ENCODE measurements around the gene KAT7.

KAT7 gene

DNA sequence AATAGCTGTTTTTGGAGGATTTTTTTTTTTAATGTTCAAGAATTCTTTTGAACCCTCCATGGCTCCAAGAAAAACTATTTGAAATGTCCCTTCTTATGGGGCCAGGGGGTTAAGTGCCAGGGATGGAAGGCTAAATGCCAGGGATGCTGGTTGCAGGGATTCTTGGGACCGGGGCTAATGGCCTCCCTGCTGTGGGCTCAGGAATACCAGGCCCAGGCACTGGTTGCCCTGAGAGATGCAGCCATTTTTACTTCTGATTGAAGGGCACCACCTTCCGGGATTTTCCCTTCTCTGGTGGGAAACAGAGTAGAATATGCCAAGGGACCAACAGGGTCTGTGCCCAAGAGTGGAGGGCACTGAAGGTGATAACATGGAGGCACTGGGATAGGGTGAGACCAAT is 10.9 kb upstream of the KAT7 start:
- Histone ChIP-seq H3K27me3 (ENCODE audit: control insufficient read depth, insufficient read depth, low read length) (no peaks in the 10 kb centered on the region), H2AFZ (no peak overlapping the region), H3K27ac (no peak overlapping the region), H3K9ac (no peak overlapping the region), H3K4me3 (ENCODE audit: low read depth, low read length) (no peak overlapping the region), H3K9me3 (ENCODE audit: control insufficient read depth, low read length) (no peaks in the 10 kb centered on the region), H3K36me3 (ENCODE audit: control insufficient read depth, insufficient read depth, low read length) (no peaks in the 10 kb centered on the region), H3K4me2 (ENCODE audit: low read length) (no peak overlapping the region), H3K4me1 (no peaks in the 10 kb centered on the region), H3K79me2 (no peaks in the 10 kb centered on the region)
- TF ChIP-seq, protein P1, sequence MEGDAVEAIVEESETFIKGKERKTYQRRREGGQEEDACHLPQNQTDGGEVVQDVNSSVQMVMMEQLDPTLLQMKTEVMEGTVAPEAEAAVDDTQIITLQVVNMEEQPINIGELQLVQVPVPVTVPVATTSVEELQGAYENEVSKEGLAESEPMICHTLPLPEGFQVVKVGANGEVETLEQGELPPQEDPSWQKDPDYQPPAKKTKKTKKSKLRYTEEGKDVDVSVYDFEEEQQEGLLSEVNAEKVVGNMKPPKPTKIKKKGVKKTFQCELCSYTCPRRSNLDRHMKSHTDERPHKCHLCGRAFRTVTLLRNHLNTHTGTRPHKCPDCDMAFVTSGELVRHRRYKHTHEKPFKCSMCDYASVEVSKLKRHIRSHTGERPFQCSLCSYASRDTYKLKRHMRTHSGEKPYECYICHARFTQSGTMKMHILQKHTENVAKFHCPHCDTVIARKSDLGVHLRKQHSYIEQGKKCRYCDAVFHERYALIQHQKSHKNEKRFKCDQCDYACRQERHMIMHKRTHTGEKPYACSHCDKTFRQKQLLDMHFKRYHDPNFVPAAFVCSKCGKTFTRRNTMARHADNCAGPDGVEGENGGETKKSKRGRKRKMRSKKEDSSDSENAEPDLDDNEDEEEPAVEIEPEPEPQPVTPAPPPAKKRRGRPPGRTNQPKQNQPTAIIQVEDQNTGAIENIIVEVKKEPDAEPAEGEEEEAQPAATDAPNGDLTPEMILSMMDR (IDR thresholded peaks at IDR 0.05), result no peak

DNA sequence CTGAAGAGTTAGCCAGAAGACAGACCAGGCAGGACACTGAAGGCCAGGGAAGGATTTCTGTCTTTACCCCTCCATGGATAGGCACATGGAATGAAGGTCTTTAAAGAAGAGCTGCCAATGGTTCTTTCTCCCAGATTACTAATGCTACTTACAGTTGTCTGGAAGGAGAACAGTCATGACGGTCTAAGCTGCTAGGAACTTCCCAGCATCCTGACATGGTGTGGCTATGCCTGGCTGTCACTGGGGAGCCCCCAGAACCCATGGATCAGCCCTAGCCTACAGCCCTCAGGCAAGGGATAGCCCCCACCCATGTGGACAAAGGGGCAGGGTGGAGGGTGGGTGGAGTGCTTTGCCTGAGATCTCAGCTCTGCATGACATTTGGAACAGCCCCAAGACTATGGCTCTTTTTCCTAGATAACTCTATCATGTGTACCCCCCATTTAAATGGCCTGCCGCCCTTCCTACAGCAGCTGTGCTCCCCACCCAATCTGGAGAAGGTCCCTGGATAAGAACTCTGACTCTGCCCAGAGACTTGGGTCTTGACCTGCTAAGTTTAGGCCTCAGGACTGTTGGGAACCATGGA is 9.2 kb upstream of the KAT7 start:
- no peak overlapping the region for H3K4me2 ChIP-seq (ENCODE audit: low read length)

DNA sequence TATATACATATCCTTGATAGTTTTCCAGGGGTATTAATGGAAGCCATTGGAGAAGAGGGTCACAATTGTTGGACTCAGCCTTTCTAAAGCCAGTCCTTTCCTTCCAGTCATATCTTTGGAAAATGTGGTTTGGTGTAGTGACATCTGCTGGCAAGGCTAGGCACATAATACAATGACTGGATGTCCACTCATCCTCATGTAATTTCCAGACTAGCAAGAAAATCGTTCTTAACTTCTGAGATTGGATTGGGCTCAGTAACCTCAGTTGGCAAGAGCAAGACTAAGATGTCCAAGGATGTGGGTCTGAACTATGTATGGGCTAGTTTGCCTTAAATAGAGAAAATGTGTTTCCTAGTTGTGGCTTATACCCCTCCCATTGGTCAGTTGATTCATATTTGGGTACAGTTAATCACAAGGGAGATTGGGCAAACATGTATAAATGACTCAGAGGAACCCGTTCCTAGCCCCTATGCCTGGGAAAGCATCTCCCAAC is 8.7 kb upstream of the KAT7 start:
- H3K27me3 ChIP-seq (ENCODE audit: control insufficient read depth, insufficient read depth, low read length), result no peaks in the 10 kb centered on the region
- H3K4me3 ChIP-seq (ENCODE audit: low read depth, low read length), result no peak overlapping the region
- H3K4me2 ChIP-seq (ENCODE audit: low read length), result no peak overlapping the region
- TF ChIP-seq, protein P1 (IDR thresholded peaks at IDR 0.05), result peak; percentile 76
- H3K9ac ChIP-seq, result no peak overlapping the region
- no peak overlapping the region for H2AFZ ChIP-seq
- H3K79me2 ChIP-seq, result no peaks in the 10 kb centered on the region
- H3K36me3 ChIP-seq (ENCODE audit: control insufficient read depth, insufficient read depth, low read length), result no peaks in the 10 kb centered on the region
- no peak overlapping the region for H3K27ac ChIP-seq
- H3K4me1 ChIP-seq, result no peaks in the 10 kb centered on the region
- no peaks in the 10 kb centered on the region for H3K9me3 ChIP-seq (ENCODE audit: control insufficient read depth, low read length)

More for the DNA sequence above, 9.2 kb upstream of the KAT7 start:
- no peaks in the 10 kb centered on the region for H3K27me3 ChIP-seq (ENCODE audit: control insufficient read depth, insufficient read depth, low read length)
- H3K4me1 ChIP-seq, result no peaks in the 10 kb centered on the region
- TF ChIP-seq, protein P1 (IDR thresholded peaks at IDR 0.05), result no peak
- no peak overlapping the region for H2AFZ ChIP-seq
- H3K79me2 ChIP-seq, result no peaks in the 10 kb centered on the region
- H3K36me3 ChIP-seq (ENCODE audit: control insufficient read depth, insufficient read depth, low read length), result no peaks in the 10 kb centered on the region
- no peak overlapping the region for H3K27ac ChIP-seq
- no peaks in the 10 kb centered on the region for H3K9me3 ChIP-seq (ENCODE audit: control insufficient read depth, low read length)
- no peak overlapping the region for H3K9ac ChIP-seq
- H3K4me3 ChIP-seq (ENCODE audit: low read depth, low read length), result no peak overlapping the region

DNA sequence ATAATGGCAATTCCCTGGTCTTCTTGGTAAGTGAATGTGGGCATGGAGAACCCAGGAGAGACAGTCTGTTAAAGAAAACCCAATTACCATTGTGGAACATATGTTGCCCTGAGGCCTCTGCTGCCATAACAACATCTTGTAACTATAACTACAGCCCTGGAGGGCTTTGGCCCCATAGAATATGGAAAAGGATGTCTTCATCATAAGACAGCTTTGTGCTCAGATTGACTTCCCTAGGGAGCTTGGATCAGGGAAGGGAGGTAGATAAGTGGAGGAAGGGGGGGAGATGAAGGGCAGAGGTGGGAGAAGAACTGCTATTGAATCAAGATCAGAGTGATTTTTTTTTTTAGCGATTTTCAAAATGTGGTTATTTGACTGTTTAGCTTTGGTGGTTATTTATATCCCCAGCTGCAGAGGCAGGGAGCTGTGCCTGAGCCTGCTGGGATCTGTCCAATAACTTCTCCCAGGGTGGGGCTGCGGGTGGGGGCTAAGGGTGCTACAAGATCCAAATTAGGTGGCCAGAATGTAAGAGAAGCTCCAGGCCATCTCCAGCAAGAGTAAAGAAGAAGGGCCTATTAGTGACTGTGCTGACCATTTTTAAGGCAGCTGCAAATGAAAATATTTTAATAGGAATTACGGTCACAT is 5.3 kb upstream of the KAT7 start:
- no peak overlapping the region for H3K9ac ChIP-seq
- H3K4me1 ChIP-seq, result peaks cover 3% of the 10 kb centered on the region

More for the DNA sequence above, 5.3 kb upstream of the KAT7 start:
- H2AFZ ChIP-seq, result no peak overlapping the region
- H3K4me2 ChIP-seq (ENCODE audit: low read length), result no peak overlapping the region
- TF ChIP-seq, protein P1 (IDR thresholded peaks at IDR 0.05), result no peak
- no peaks in the 10 kb centered on the region for H3K36me3 ChIP-seq (ENCODE audit: control insufficient read depth, insufficient read depth, low read length)
- H3K9me3 ChIP-seq (ENCODE audit: control insufficient read depth, low read length), result no peaks in the 10 kb centered on the region
- no peak overlapping the region for H3K4me3 ChIP-seq (ENCODE audit: low read depth, low read length)
- H3K79me2 ChIP-seq, result no peaks in the 10 kb centered on the region
- H3K27me3 ChIP-seq (ENCODE audit: control insufficient read depth, insufficient read depth, low read length), result no peaks in the 10 kb centered on the region
- H3K27ac ChIP-seq, result no peak overlapping the region
